NCI-H2081 treated with DMSO at 0.1 percent for 48 hours (cell line): ENCODE measurements around the gene REXO1.

Experiments
- DNase-seq: peaks from one replicate; lab custom pipeline; 2025; lab: John Stamatoyannopoulos, UW

The REXO1 gene

GRCh38 chr19:1847684-1848398 lies 442 bp downstream of the REXO1 start:
- no peak for DNase-seq

GRCh38 chr19:1847348-1847683 lies 967 bp downstream of the REXO1 start:
- no peak for DNase-seq

GRCh38 chr19:1846517-1847204 lies 1.6 kb downstream of the REXO1 start:
- no peak for DNase-seq

- no peak for DNase-seq
Measured at GRCh38 chr19:1845642-1846041, 2.6 kb downstream of the REXO1 start.

- no peak for DNase-seq
Measured at GRCh38 chr19:1845125-1845515, 3.2 kb downstream of the REXO1 start.

- no peak for DNase-seq
Measured at GRCh38 chr19:1844513-1845124, 3.7 kb downstream of the REXO1 start.

GRCh38 chr19:1843646-1844394 lies 4.5 kb downstream of the REXO1 start:
- no peak for DNase-seq

- no peak for DNase-seq
Measured at GRCh38 chr19:1843116-1843515, 5.2 kb downstream of the REXO1 start.

GRCh38 chr19:1841209-1841924 lies 6.9 kb downstream of the REXO1 start:
- DNase-seq = no peak

- no peak for DNase-seq
Measured at GRCh38 chr19:1840541-1841115, 7.7 kb downstream of the REXO1 start.

- no peak for DNase-seq
Measured at GRCh38 chr19:1839658-1840540, 8.4 kb downstream of the REXO1 start.

GRCh38 chr19:1837625-1838105 lies 10.6 kb downstream of the REXO1 start:
- DNase-seq = no peak

GRCh38 chr19:1837222-1837565 lies 11.1 kb downstream of the REXO1 start:
- DNase-seq = no peak

- no peak for DNase-seq
Measured at GRCh38 chr19:1836458-1837221, 11.6 kb downstream of the REXO1 start.

- DNase-seq = no peak
Measured at GRCh38 chr19:1833540-1833939, 14.7 kb downstream of the REXO1 start.

GRCh38 chr19:1832046-1832663 lies 16.1 kb downstream of the REXO1 start:
- no peak for DNase-seq

GRCh38 chr19:1830978-1831377 lies 17.3 kb downstream of the REXO1 start:
- DNase-seq = no peak

- no peak for DNase-seq
Measured at GRCh38 chr19:1830568-1830967, 17.7 kb downstream of the REXO1 start.

GRCh38 chr19:1829958-1830357 lies 18.3 kb downstream of the REXO1 start:
- DNase-seq = no peak
